Glutamatergic neuron (in vitro differentiated cells): ENCODE results near the gene USP27X. TPM values are rescaled to one million over a fixed set of nuclear protein-coding genes. Genes with fewer than 3 reads are reported as not detected.

Source experiments
- DNase-seq: peaks from one replicate; pipeline ENCODE4 v3.0.0; 2022
- H3K27ac Mint-ChIP-seq: one replicate; pipeline ENCODE4 v1.8.0; 2020; ENCODE audit warnings: mild to moderate bottlenecking, mixed read lengths, inconsistent platforms; ENCODE audit not compliant: unreplicated experiment
- H3K27me3 Mint-ChIP-seq: one replicate; pipeline ENCODE4 v1.8.0; 2020; ENCODE audit warnings: mild to moderate bottlenecking, moderate library complexity, mixed read lengths, inconsistent platforms; ENCODE audit not compliant: unreplicated experiment
- H3K36me3 Mint-ChIP-seq: one replicate; pipeline ENCODE4 v1.8.0; 2020; ENCODE audit warnings: mild to moderate bottlenecking, mixed read lengths, inconsistent platforms; ENCODE audit not compliant: unreplicated experiment
- H3K4me1 Mint-ChIP-seq: one replicate; pipeline ENCODE4 v1.8.0; 2020; ENCODE audit warnings: mild to moderate bottlenecking, low read depth, mixed read lengths, inconsistent platforms; ENCODE audit not compliant: unreplicated experiment
- H3K4me3 Mint-ChIP-seq: one replicate; pipeline ENCODE4 v1.8.0; 2020; ENCODE audit warnings: mild to moderate bottlenecking, mixed read lengths, inconsistent platforms; ENCODE audit not compliant: unreplicated experiment
- H3K9me3 Mint-ChIP-seq: one replicate; pipeline ENCODE4 v1.8.0; 2020; ENCODE audit warnings: mild to moderate bottlenecking, moderate library complexity, mixed read lengths, inconsistent platforms; ENCODE audit not compliant: unreplicated experiment
- CTCF ChIP-seq: fragments of 200-600 bp; sonication (generic); IDR thresholded peaks from one replicate; pipeline ENCODE4 v1.5.0; 2021; ENCODE audit not compliant: partially characterized antibody, unreplicated experiment
- total RNA-seq: library from RNA; stranded (reverse); fragmentation: NEBNext Ultra II Directional; extraction: Animal tissue kit (Norgen Biotek cat#: 25700); gene quantifications from one replicate; pipeline ENCODE4 v1.2.1, GENCODE V29; 2021; ENCODE audit not compliant: unreplicated experiment

The USP27X gene
- total RNA-seq, 1 donor from 2014 or later: 4.2 TPM

- Mint-ChIP-seq H3K27ac (no peak overlapping the region), H3K4me3 (no peak overlapping the region), H3K27me3 (peaks cover 3% of the 10 kb centered on the region), H3K9me3 (no peaks in the 10 kb centered on the region), H3K4me1 (no peaks in the 10 kb centered on the region), H3K36me3 (no peaks in the 10 kb centered on the region)
- TF ChIP-seq CTCF: no peak
- DNase-seq: no peak
Observed at GRCh38 chrX:49853661-49854060, 25.6 kb upstream of the USP27X start.

- Mint-ChIP-seq H3K4me3 (no peak overlapping the region), H3K4me1 (no peaks in the 10 kb centered on the region), H3K9me3 (no peaks in the 10 kb centered on the region), H3K36me3 (no peaks in the 10 kb centered on the region), H3K27ac (no peak overlapping the region), H3K27me3 (peaks cover 3% of the 10 kb centered on the region)
- no peak for DNase-seq
- TF ChIP-seq CTCF: no peak
Observed at GRCh38 chrX:49856819-49857218, 22.5 kb upstream of the USP27X start.

GRCh38 chrX:49858341-49858740 is 20.9 kb upstream of the USP27X start:
- H3K4me1 Mint-ChIP-seq: no peaks in the 10 kb centered on the region
- H3K9me3 Mint-ChIP-seq: no peaks in the 10 kb centered on the region
- no peak for DNase-seq
- peaks cover 3% of the 10 kb centered on the region for H3K27me3 Mint-ChIP-seq
- H3K27ac Mint-ChIP-seq: no peak overlapping the region
- H3K4me3 Mint-ChIP-seq: no peak overlapping the region
- TF ChIP-seq CTCF: no peak
- no peaks in the 10 kb centered on the region for H3K36me3 Mint-ChIP-seq

GRCh38 chrX:49859491-49859890 is 19.8 kb upstream of the USP27X start:
- no peaks in the 10 kb centered on the region for H3K36me3 Mint-ChIP-seq
- no peak for DNase-seq
- no peaks in the 10 kb centered on the region for H3K9me3 Mint-ChIP-seq
- no peak overlapping the region for H3K27ac Mint-ChIP-seq
- H3K27me3 Mint-ChIP-seq: peaks cover 3% of the 10 kb centered on the region
- no peak for TF ChIP-seq CTCF
- no peak overlapping the region for H3K4me3 Mint-ChIP-seq
- no peaks in the 10 kb centered on the region for H3K4me1 Mint-ChIP-seq

- Mint-ChIP-seq H3K27me3 (no peaks in the 10 kb centered on the region), H3K4me3 (no peak overlapping the region), H3K9me3 (no peaks in the 10 kb centered on the region), H3K27ac (no peak overlapping the region), H3K36me3 (no peaks in the 10 kb centered on the region), H3K4me1 (no peaks in the 10 kb centered on the region)
- TF ChIP-seq CTCF: no peak
- DNase-seq: no peak
Observed at GRCh38 chrX:49860867-49861535, 18.3 kb upstream of the USP27X start.
